HepG2 (cell line): ENCODE data around the gene GCH1. TPM values are rescaled to one million over a fixed set of nuclear protein-coding genes. Genes with fewer than 3 reads are reported as not detected.

ENCODE experiments used
- AKAP8 ChIP-seq: sonication (generic); formaldehyde crosslinking; IDR thresholded peaks from 2 replicates; pipeline ENCODE4 v1.5.1; 2020; ENCODE audit warnings: mild to moderate bottlenecking, missing genetic modification reagents
- EZH2 ChIP-seq: conservative IDR thresholded peaks from 2 replicates; pipeline ENCODE4 v1.6.1; 2012; ENCODE audit warnings: mild to moderate bottlenecking, low read depth, low read length, moderate library complexity
- FOXA3 ChIP-seq: IDR thresholded peaks from 2 replicates; pipeline ENCODE4 v1.6.1; 2016; ENCODE audit warnings: missing genetic modification reagents, missing compliant biosample characterization
- FOXM1 ChIP-seq: sonication (generic); formaldehyde crosslinking; IDR thresholded peaks from 2 replicates; pipeline ENCODE4 v1.5.0; 2020; ENCODE audit warnings: missing genetic modification reagents
- HCFC1 ChIP-seq: fragments of 150-350 bp; IDR thresholded peaks from 2 replicates; pipeline ENCODE4 v1.6.1; 2014; ENCODE audit warnings: low read depth, low read length
- ISX ChIP-seq: sonication (generic); formaldehyde crosslinking; conservative IDR thresholded peaks from 2 replicates; pipeline ENCODE4 v1.5.0; 2020; ENCODE audit warnings: missing genetic modification reagents
- MEIS1 ChIP-seq: sonication (generic); formaldehyde crosslinking; IDR thresholded peaks from 2 replicates; pipeline ENCODE4 v1.9.0; 2021; ENCODE audit warnings: mild to moderate bottlenecking, missing genetic modification reagents, moderate library complexity, borderline replicate concordance
- POGZ ChIP-seq: sonication (generic); formaldehyde crosslinking; IDR thresholded peaks from 2 replicates; pipeline ENCODE4 v1.4.0; 2020; ENCODE audit warnings: mild to moderate bottlenecking, missing genetic modification reagents
- SAP130 ChIP-seq: IDR thresholded peaks from 2 replicates; pipeline ENCODE4 v1.6.1; 2016; ENCODE audit warnings: low read depth
- SATB2 ChIP-seq: sonication (generic); formaldehyde crosslinking; IDR thresholded peaks from 2 replicates; pipeline ENCODE4 v1.5.0; 2020; ENCODE audit warnings: missing genetic modification reagents
- TOPORS ChIP-seq: sonication (generic); formaldehyde crosslinking; IDR thresholded peaks from 2 replicates; pipeline ENCODE4 v1.8.0; 2023; ENCODE audit warnings: mild to moderate bottlenecking, missing genetic modification reagents
- ZFP1 ChIP-seq: IDR thresholded peaks from 2 replicates; pipeline ENCODE4 v1.6.1; 2016
- ZFP37 ChIP-seq: sonication (generic); formaldehyde crosslinking; IDR thresholded peaks from 2 replicates; pipeline ENCODE4 v1.4.0; 2020; ENCODE audit warnings: missing genetic modification reagents, borderline replicate concordance
- ZNF256 ChIP-seq: sonication (generic); formaldehyde crosslinking; conservative IDR thresholded peaks from 2 replicates; pipeline ENCODE4 v1.4.0; 2020; ENCODE audit warnings: missing genetic modification reagents
- ZNF354B ChIP-seq: sonication (generic); formaldehyde crosslinking; IDR thresholded peaks from 2 replicates; pipeline ENCODE4 v1.8.0; 2022; ENCODE audit warnings: mild to moderate bottlenecking, missing genetic modification reagents
- ZNF451 ChIP-seq: sonication (generic); formaldehyde crosslinking; IDR thresholded peaks from 2 replicates; pipeline ENCODE4 v1.5.0; 2020; ENCODE audit warnings: mild to moderate bottlenecking, missing genetic modification reagents
- ZNF598 ChIP-seq: sonication (generic); formaldehyde crosslinking; IDR thresholded peaks from 2 replicates; pipeline ENCODE4 v1.5.1; 2020; ENCODE audit warnings: mild to moderate bottlenecking, missing genetic modification reagents, borderline replicate concordance
- ZNF761 ChIP-seq: sonication (generic); formaldehyde crosslinking; conservative IDR thresholded peaks from 2 replicates; pipeline ENCODE4 v1.4.0; 2020; ENCODE audit warnings: mild to moderate bottlenecking, missing genetic modification reagents
- ZNF790 ChIP-seq: sonication (generic); formaldehyde crosslinking; IDR thresholded peaks from 2 replicates; pipeline ENCODE4 v1.8.0; 2022; ENCODE audit warnings: missing genetic modification reagents, mild to moderate bottlenecking, borderline replicate concordance
- ZSCAN30 ChIP-seq: sonication (generic); formaldehyde crosslinking; IDR thresholded peaks from 2 replicates; pipeline ENCODE4 v1.5.0; 2020; ENCODE audit warnings: mild to moderate bottlenecking, missing genetic modification reagents
- ZSCAN31 ChIP-seq: sonication (generic); formaldehyde crosslinking; IDR thresholded peaks from 2 replicates; pipeline ENCODE4 v1.5.0; 2020; ENCODE audit warnings: low read depth, mild to moderate bottlenecking, missing genetic modification reagents
- polyA plus RNA-seq, 8 experiments: library from polyadenylated mRNA; depleted of rRNA in 3 of 8; stranded (reverse) in 7 of 8; unstranded in 1 of 8; fragments of >200 nt; fragmentation: Illumina TruSeq in 4 of 8; extraction: Trizol in 4 of 8; gene quantifications; 2 replicates each; pipeline versions ENCODE4 v1.2.1 to v1.2.3, GENCODE V29; 2011 to 2016; ENCODE audit warnings: low read depth in 4 of 8, missing spikeins in 1 of 8, mixed read lengths in 1 of 8; ENCODE audit not compliant: insufficient read depth in 1 of 8
- total RNA-seq, 5 experiments: library from RNA; depleted of rRNA; stranded (reverse); fragments of >200 nt; fragmentation: Illumina TruSeq; extraction: Trizol; gene quantifications; 2 replicates each; pipeline ENCODE4 v1.2.3, GENCODE V29; 2016; ENCODE audit warnings: low read depth in 1 of 5
- TF ChIP-seq, protein P1 (sequence below): fragments of 450-650 bp; IDR thresholded peaks from 2 replicates; pipeline ENCODE4 v1.6.1; 2017
- TF ChIP-seq, protein P2 (sequence below): sonication (generic); formaldehyde crosslinking; IDR thresholded peaks from 2 replicates; pipeline ENCODE4 v1.5.0; 2020; ENCODE audit warnings: missing genetic modification reagents
- TF ChIP-seq, protein P3 (sequence below): sonication (generic); formaldehyde crosslinking; conservative IDR thresholded peaks from 2 replicates; pipeline ENCODE4 v1.4.0; 2020; ENCODE audit warnings: missing genetic modification reagents
- TF ChIP-seq, protein P4 (sequence below): sonication (generic); formaldehyde crosslinking; IDR thresholded peaks from 2 replicates; pipeline ENCODE4 v1.4.0; 2020; ENCODE audit warnings: missing genetic modification reagents

Gene GCH1
- total and polyA plus RNA-seq, 2 of the 13 experiments (the other 11 are each of a cell fraction or from before 2014, with no cell fraction given) = 15.0 to 25.2 TPM

DNA sequence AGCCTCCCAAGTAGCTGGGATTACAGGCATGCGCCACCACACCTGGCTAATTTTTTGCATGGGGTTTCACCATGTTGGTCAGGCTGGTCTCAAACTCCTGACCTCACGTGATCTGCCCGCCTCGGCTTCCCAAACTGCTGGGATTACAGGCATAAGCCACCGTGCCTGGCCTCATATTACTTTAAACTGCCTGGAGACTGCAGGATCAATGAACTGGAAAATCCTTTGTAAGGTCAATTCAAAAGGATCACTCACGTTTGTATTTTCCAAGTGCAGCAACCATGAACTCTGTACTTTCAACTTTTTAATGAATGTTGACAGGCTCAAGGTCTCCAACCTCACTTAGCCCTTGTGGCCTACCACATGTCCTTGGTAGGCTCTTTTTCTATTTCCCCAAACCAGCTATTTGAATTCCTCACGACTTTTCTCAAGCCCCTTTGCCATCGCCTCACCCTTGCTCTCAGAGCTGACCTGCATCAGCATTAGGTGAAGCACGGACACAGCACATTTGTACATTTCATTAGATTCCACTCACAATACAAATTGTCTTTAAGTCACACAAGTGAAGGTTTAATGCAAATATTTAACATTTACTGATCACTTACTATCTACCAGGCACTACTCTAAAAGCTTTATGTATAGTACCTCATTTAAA, 42.2 kb upstream of the GCH1 start (continued):
- TF ChIP-seq, protein P1, sequence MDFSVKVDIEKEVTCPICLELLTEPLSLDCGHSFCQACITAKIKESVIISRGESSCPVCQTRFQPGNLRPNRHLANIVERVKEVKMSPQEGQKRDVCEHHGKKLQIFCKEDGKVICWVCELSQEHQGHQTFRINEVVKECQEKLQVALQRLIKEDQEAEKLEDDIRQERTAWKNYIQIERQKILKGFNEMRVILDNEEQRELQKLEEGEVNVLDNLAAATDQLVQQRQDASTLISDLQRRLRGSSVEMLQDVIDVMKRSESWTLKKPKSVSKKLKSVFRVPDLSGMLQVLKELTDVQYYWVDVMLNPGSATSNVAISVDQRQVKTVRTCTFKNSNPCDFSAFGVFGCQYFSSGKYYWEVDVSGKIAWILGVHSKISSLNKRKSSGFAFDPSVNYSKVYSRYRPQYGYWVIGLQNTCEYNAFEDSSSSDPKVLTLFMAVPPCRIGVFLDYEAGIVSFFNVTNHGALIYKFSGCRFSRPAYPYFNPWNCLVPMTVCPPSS = no peak
- TF ChIP-seq EZH2 (no peak), ZSCAN31 (CRISPR knock-in tag) (0 out of 2 replicates have a peak, but pooled peaks have one; percentile 36), FOXM1 (CRISPR knock-in tag) (no peak), SAP130 (CRISPR knock-in tag) (peak; percentile 71), HCFC1 (no peak), ZNF256 (CRISPR knock-in tag) (no peak), ZFP37 (CRISPR knock-in tag) (no peak), SATB2 (no peak), ZNF790 (CRISPR knock-in tag) (no peak), ZFP1 (CRISPR knock-in tag) (no peak), ZNF761 (CRISPR knock-in tag) (no peak), FOXA3 (peak; percentile 75; the same call in 1 of the 2 replicates), ZNF354B (no peak), POGZ (CRISPR knock-in tag) (peak; percentile 88), ZNF451 (CRISPR knock-in tag) (peak; percentile 49; the same call in 1 of the 2 replicates), TOPORS (CRISPR knock-in tag) (no peak), MEIS1 (no peak), AKAP8 (CRISPR knock-in tag) (no peak), ISX (CRISPR knock-in tag) (no peak), ZSCAN30 (0 out of 2 replicates have a peak, but pooled peaks have one; percentile 70), ZNF598 (no peak)
- TF ChIP-seq, protein P2, sequence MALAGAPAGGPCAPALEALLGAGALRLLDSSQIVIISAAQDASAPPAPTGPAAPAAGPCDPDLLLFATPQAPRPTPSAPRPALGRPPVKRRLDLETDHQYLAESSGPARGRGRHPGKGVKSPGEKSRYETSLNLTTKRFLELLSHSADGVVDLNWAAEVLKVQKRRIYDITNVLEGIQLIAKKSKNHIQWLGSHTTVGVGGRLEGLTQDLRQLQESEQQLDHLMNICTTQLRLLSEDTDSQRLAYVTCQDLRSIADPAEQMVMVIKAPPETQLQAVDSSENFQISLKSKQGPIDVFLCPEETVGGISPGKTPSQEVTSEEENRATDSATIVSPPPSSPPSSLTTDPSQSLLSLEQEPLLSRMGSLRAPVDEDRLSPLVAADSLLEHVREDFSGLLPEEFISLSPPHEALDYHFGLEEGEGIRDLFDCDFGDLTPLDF (CRISPR knock-in tag) = no peak
- TF ChIP-seq, protein P3, sequence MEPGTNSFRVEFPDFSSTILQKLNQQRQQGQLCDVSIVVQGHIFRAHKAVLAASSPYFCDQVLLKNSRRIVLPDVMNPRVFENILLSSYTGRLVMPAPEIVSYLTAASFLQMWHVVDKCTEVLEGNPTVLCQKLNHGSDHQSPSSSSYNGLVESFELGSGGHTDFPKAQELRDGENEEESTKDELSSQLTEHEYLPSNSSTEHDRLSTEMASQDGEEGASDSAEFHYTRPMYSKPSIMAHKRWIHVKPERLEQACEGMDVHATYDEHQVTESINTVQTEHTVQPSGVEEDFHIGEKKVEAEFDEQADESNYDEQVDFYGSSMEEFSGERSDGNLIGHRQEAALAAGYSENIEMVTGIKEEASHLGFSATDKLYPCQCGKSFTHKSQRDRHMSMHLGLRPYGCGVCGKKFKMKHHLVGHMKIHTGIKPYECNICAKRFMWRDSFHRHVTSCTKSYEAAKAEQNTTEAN (CRISPR knock-in tag) = no peak
- TF ChIP-seq, protein P4, sequence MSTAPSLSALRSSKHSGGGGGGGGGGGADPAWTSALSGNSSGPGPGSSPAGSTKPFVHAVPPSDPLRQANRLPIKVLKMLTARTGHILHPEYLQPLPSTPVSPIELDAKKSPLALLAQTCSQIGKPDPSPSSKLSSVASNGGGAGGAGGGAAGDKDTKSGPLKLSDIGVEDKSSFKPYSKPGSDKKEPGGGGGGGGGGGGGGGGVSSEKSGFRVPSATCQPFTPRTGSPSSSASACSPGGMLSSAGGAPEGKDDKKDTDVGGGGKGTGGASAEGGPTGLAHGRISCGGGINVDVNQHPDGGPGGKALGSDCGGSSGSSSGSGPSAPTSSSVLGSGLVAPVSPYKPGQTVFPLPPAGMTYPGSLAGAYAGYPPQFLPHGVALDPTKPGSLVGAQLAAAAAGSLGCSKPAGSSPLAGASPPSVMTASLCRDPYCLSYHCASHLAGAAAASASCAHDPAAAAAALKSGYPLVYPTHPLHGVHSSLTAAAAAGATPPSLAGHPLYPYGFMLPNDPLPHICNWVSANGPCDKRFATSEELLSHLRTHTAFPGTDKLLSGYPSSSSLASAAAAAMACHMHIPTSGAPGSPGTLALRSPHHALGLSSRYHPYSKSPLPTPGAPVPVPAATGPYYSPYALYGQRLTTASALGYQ = peak; percentile 42; the same call in 1 of the 2 replicates
